Natural killer cell (primary cell): ENCODE measurements around the gene PLXNA4. TPM values are rescaled to one million over a fixed set of nuclear protein-coding genes. Genes with fewer than 3 reads are reported as not detected.

Experiments
- ATAC-seq, 3 donors: fragments of 150-1000 bp in 2 of 3; fragments of 200-7000 bp in 1 of 3; cut with Tn5 transposase; 1 replicate in 1 of 3; 2 replicates in 2 of 3; pipeline ENCODE4 v1.10.0; 2021; ENCODE audit warnings: mild to moderate bottlenecking in 2 of 3, moderate library complexity in 2 of 3
- DNase-seq, 2 donors: peaks; one replicate each; pipeline versions ENCODE4 v3.0.0 to v3.0.0-alpha.2; 2013 to 2021; ENCODE audit warnings: mixed read lengths in 1 of 2
- H3K27ac ChIP-seq: one replicate; pipeline ENCODE4 v1.5.1; 2013; ENCODE audit warnings: mild to moderate bottlenecking, low read length
- H3K27me3 ChIP-seq: one replicate; pipeline ENCODE4 v1.6.1; 2013; ENCODE audit warnings: low read length; ENCODE audit not compliant: control insufficient read depth, insufficient read depth
- H3K36me3 ChIP-seq: one replicate; pipeline ENCODE4 v1.6.1; 2013; ENCODE audit warnings: low read length; ENCODE audit not compliant: control insufficient read depth, insufficient read depth
- H3K4me1 ChIP-seq: one replicate; pipeline ENCODE4 v1.6.1; 2013; ENCODE audit warnings: low read length; ENCODE audit not compliant: control insufficient read depth, insufficient read depth
- H3K4me3 ChIP-seq: one replicate; pipeline ENCODE4 v1.5.1; 2013; ENCODE audit warnings: low read length
- H3K9me3 ChIP-seq: one replicate; pipeline ENCODE4 v1.6.1; 2013; ENCODE audit warnings: low read length; ENCODE audit not compliant: control insufficient read depth, insufficient read depth
- H3K27ac Mint-ChIP-seq, 2 donors: one replicate each; pipeline ENCODE4 v1.8.0; 2022; ENCODE audit warnings: mild to moderate bottlenecking in 2 of 2, mixed read lengths in 2 of 2, moderate library complexity in 1 of 2
- H3K27me3 Mint-ChIP-seq, 2 donors: one replicate each; pipeline ENCODE4 v1.8.0; 2022; ENCODE audit warnings: low read depth in 2 of 2, mixed read lengths in 2 of 2
- H3K36me3 Mint-ChIP-seq: one replicate; pipeline ENCODE4 v1.8.0; 2022; ENCODE audit warnings: mixed read lengths
- H3K4me1 Mint-ChIP-seq, 2 donors: one replicate each; pipeline ENCODE4 v1.8.0; 2022; ENCODE audit warnings: mixed read lengths in 2 of 2
- H3K4me3 Mint-ChIP-seq: one replicate; pipeline ENCODE4 v1.8.0; 2022; ENCODE audit warnings: mild to moderate bottlenecking, moderate library complexity, mixed read lengths
- H3K9me3 Mint-ChIP-seq, 2 donors: one replicate each; pipeline ENCODE4 v1.8.0; 2022; ENCODE audit warnings: mixed read lengths in 2 of 2
- CTCF ChIP-seq: fragments of 200-600 bp; IDR thresholded peaks from one replicate; pipeline ENCODE4 v1.8.0; 2022; ENCODE audit warnings: antibody characterized with exemption
- WGBS: methylation state at CpG from one replicate; pipeline ENCODE4 v1.1.7; 2013; ENCODE audit warnings: missing lambda C conversion rate; ENCODE audit not compliant: insufficient coverage; 5-methylcytosine and 5-hydroxymethylcytosine counted together
- intact Hi-C: fragments of 100-400 bp; cut with micrococcal nuclease; formaldehyde crosslinking; loops from one replicate; pipeline ENCODE4 v1.14.2; 2022
- total RNA-seq, 4 donors: library from RNA; stranded (reverse); fragments of 120-200 nt in 1 of 4; gene quantifications; one replicate each; pipeline versions ENCODE4 v1.2.3 to v1.2.4, GENCODE V29; 2013 to 2022

The PLXNA4 gene
- total RNA-seq, 3 donors from 2014 or later (not counting 1 experiment from before 2014, with no cell fraction given): 5.1 to 15.3 (median 10.9) TPM

GRCh38 chr7:132560825-132561529 lies 15.3 kb downstream of the PLXNA4 start:
- H3K27ac ChIP-seq: no peak overlapping the region
- no peaks in the 10 kb centered on the region for H3K36me3 ChIP-seq
- ATAC-seq: no peak
- no peak overlapping the region for H3K4me3 ChIP-seq
- 81% methylated on average over 8 of the region's 8 CpGs for WGBS
- H3K4me1 ChIP-seq: no peaks in the 10 kb centered on the region
- no peaks in the 10 kb centered on the region for H3K9me3 ChIP-seq
- Mint-ChIP-seq H3K9me3 (no peaks in the 10 kb centered on the region), H3K36me3 (no peaks in the 10 kb centered on the region), H3K4me1 (peaks cover 9 to 19% of the 10 kb centered on the region in 2 donors), H3K27ac (no peak overlapping the region), H3K4me3 (no peak overlapping the region), H3K27me3 (peaks cover 19 to 30% of the 10 kb centered on the region in 2 donors)
- no peaks in the 10 kb centered on the region for H3K27me3 ChIP-seq
- TF ChIP-seq CTCF: no peak
- DNase-seq: no peak
- intact Hi-C loops: no loop called here

- no peak overlapping the region for H3K4me3 ChIP-seq
- H3K4me3 Mint-ChIP-seq: no peak overlapping the region
- H3K4me1 ChIP-seq: no peaks in the 10 kb centered on the region
- no peak for TF ChIP-seq CTCF
- WGBS: 99% methylated on average over 7 of the region's 7 CpGs
- H3K9me3 Mint-ChIP-seq: no peaks in the 10 kb centered on the region
- peaks cover 10 to 26% of the 10 kb centered on the region in 2 donors for H3K27me3 Mint-ChIP-seq
- H3K27ac Mint-ChIP-seq: no peak overlapping the region
- no peak for DNase-seq
- ATAC-seq: peak in 1 of 3 donors; percentile 17
- H3K36me3 ChIP-seq: no peaks in the 10 kb centered on the region
- H3K4me1 Mint-ChIP-seq: peaks cover 10 to 27% of the 10 kb centered on the region in 2 donors
- H3K27ac ChIP-seq: no peak overlapping the region
- no peaks in the 10 kb centered on the region for H3K36me3 Mint-ChIP-seq
- intact Hi-C loops: no loop called here
- H3K9me3 ChIP-seq: no peaks in the 10 kb centered on the region
- no peaks in the 10 kb centered on the region for H3K27me3 ChIP-seq
These were observed 16.2 kb downstream of the PLXNA4 start for GRCh38 chr7:132560105-132560504.

GRCh38 chr7:132558815-132559214 lies 17.5 kb downstream of the PLXNA4 start:
- 64% methylated on average over 5 of the region's 5 CpGs for WGBS
- no peak for TF ChIP-seq CTCF
- no peak overlapping the region for H3K27ac Mint-ChIP-seq
- Histone ChIP-seq H3K27ac (no peak overlapping the region), H3K4me1 (no peaks in the 10 kb centered on the region), H3K36me3 (no peaks in the 10 kb centered on the region), H3K9me3 (no peaks in the 10 kb centered on the region), H3K4me3 (no peak overlapping the region), H3K27me3 (no peaks in the 10 kb centered on the region)
- no peak overlapping the region for H3K4me3 Mint-ChIP-seq
- H3K27me3 Mint-ChIP-seq: peaks cover 0 to 17% of the 10 kb centered on the region in 2 donors
- intact Hi-C loops: no loop called here
- DNase-seq (no peak), ATAC-seq (no peak)
- H3K4me1 Mint-ChIP-seq: peaks cover 10 to 27% of the 10 kb centered on the region in 2 donors
- no peaks in the 10 kb centered on the region for H3K36me3 Mint-ChIP-seq
- H3K9me3 Mint-ChIP-seq: no peaks in the 10 kb centered on the region
